Measurements from ENCODE around the gene PSMB11. TPM values are rescaled to one million over a fixed set of nuclear protein-coding genes. Genes with fewer than 3 reads are reported as not detected.

The PSMB11 gene
- total RNA-seq, 1 experiment from 2014 or later: not detected

DNA sequence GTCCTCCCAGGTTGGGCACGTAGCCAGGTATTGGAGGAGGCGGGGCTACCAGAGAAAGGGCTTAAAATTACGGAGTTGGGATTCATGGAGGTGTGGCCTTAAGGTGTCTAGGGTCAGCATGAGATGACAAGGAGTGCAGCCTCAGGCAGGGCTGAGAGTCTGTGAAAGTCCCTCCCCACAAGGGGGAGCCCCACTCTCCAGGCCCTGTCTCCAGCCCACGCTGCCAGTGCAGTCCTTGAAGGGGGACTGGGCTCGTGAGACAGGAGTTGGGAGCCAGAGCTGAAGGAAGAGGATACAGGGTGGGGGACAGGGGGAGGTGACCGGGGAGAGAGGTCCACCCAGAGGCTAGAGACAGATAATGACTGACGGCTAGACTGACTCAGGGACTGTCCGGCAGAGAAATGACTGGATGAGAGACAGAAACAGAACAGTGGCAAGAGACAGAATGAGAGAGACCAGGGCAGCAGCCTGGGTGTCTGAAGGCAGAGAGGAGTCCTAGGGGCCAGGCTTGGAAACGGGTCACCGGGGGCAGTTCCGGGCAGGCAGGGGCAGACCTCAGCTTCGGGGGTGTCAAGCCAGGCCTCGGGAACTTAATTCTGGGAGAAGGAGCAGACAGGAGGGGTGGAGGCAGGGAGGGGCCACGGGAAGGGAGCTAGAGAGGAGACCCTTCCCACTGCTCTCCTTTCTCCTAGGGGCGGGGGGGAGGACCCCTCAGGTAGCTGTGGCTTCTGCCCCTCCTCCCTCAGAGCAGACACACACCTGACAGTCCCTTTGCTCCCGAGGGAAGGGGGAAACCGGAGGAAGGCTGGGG, 14.3 kb downstream of the PSMB11 start (continued):
- TF ChIP-seq SRF (IDR thresholded peaks at IDR 0.05; ENCODE audit: low read depth) (no peak), TCF7L2 (IDR thresholded peaks at IDR 0.05; ENCODE audit: borderline replicate concordance, extremely low read depth, insufficient read depth, insufficient read length) (no peak), CBX3 (IDR thresholded peaks at IDR 0.05; ENCODE audit: low read depth) (no peak), MAX (IDR thresholded peaks at IDR 0.05) (peak; percentile 51; the same call in 1 of the 2 replicates), POLR2A (IDR thresholded peaks at IDR 0.05; ENCODE audit: borderline replicate concordance, extremely low read depth, insufficient read depth, insufficient read length) (no peak)

DNA sequence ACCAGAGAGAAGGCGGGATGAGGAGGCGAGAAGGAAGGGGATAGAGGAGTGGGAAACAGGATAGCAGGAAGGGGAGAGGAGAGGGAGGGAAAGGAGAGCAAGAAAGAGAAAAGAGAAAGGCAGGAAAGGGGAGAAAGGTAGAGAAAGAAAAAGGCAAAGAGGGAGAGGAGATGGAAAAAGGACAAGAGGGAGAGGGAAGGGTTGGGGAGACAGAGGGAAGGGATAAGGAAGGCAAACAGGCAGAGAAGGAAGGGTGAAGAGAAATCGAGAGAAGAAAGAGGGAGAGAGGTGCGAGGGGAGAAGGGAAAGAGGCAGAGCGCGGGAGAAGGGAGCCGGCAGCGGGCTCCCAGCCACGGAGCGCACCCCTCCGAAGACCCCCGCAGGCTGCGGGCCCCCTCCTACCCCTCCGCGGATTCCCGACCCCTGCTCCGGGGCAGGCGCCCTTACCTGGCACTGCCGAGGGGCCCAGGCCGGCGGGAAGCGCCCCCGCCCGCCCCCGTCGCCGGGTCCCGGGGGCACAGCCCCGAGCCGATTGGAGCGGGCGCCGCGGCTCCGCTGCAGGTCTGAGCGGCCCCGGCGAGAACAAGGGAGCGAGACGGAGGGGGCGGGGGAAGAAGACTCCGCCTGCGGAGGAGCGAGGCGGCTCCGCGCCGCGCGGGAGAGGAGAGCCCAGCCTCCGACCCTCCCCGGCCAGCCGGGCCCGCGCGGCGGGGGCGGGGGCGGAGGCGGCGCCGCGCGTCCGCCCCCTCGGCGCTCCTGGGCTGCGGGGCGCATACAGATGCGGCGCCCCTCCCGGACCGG, 15.1 kb downstream of the PSMB11 start, which contains the start of gene CDH24:
Gene CDH24 (minus strand): TSS at position 565 of the 801 bp plus-strand sequence. CDS start 1,787 bp downstream, outside the sequence.
- Histone ChIP-seq H3K9me3 (ENCODE audit: control insufficient read depth in 1 of 2, insufficient read depth in 1 of 2, low read depth in 1 of 2, low read length in 2 of 2) (no peaks in the 10 kb centered on the region), H3K4me2 (ENCODE audit: low read length) (peak within 1 kb of the TSS; percentile 95), H3K9me2 (ENCODE audit: insufficient read depth) (no peaks in the 10 kb centered on the region), H3K4me3 (replicated peaks in 1 of 2; ENCODE audit: low read depth in 1 of 2, low read length in 2 of 2) (peak within 1 kb of the TSS; percentile 59 to 61), H3K36me3 (ENCODE audit: control insufficient read depth in 1 of 2, insufficient read depth in 2 of 2, low read length in 2 of 2) (peaks cover 19% of the 10 kb centered on the region in 2 experiments; a peak in 3 of 4 replicates), H3K4me1 (ENCODE audit: control insufficient read depth in 1 of 2, insufficient read depth in 2 of 2, low read length in 2 of 2) (peaks cover 16 to 36% of the 10 kb centered on the region in 2 experiments), H3K9ac (ENCODE audit: low read length) (peak within 1 kb of the TSS; percentile 63), H3K27ac (ENCODE audit: low read depth, low read length) (peak within 1 kb of the TSS; percentile 84), H2AFZ (ENCODE audit: low read depth, low read length, poor library complexity, severe bottlenecking) (no peak within 1 kb of the TSS), H3K27me3 (ENCODE audit: insufficient read depth, low read length) (no peaks in the 10 kb centered on the region), H4K20me1 (ENCODE audit: insufficient read depth) (no peaks in the 10 kb centered on the region), H3K79me2 (ENCODE audit: insufficient read depth, low read length) (peaks cover 7% of the 10 kb centered on the region; the same call in 1 of the 2 replicates)
- peak; percentile 69 for ATAC-seq
- ChIA-PET CTCF (interaction anchor here (0.5 to 9.9 kb wide), 33 partner anchors 8 to 498 kb away, joined by 3 to 175 read pairs (median 5); partner anchors contain the start of genes ACIN1, AJUBA, C14orf119 and LRP10), POLR2A (interaction anchor here (0.6 to 1.7 kb wide), 7 partner anchors 9 to 495 kb away, joined by 3 to 10 read pairs (median 5); no protein-coding TSS in a partner anchor), RAD21 (ENCODE audit: low non-redundant PET in 1 of 2, low total read pairs in 2 of 2, uncharacterized antibody in 2 of 2, unreplicated experiment in 2 of 2) (interaction anchor here (0.9 to 2.2 kb wide), 10 partner anchors 12 to 85 kb away, joined by 3 to 12 read pairs (median 4); partner anchors contain the start of gene AJUBA (in 1 of the 2))
- DNase-seq (ENCODE audit: low read depth, low spot score): no peak
- BruUV-seq (replicated peaks): no TSS peak
- intact Hi-C loops (cut with micrococcal nuclease): loop anchor here (5.0 kb wide), 2 partner anchors 50 to 500 kb away; no protein-coding TSS in a partner anchor
- TF ChIP-seq TCF7L2 (IDR thresholded peaks at IDR 0.05; ENCODE audit: borderline replicate concordance, extremely low read depth, insufficient read depth, insufficient read length): peak; percentile 29
- TF ChIP-seq ZFX (IDR thresholded peaks at IDR 0.05): no peak
- no peak for TF ChIP-seq REST (IDR thresholded peaks at IDR 0.05; ENCODE audit: low read depth)
- TF ChIP-seq EZH2 (IDR thresholded peaks at IDR 0.05): no peak
- TF ChIP-seq CBX3 (IDR thresholded peaks at IDR 0.05; ENCODE audit: low read depth): no peak
- no peak for TF ChIP-seq SRF (IDR thresholded peaks at IDR 0.05; ENCODE audit: low read depth)
- no peak for TF ChIP-seq SIN3A (IDR thresholded peaks at IDR 0.05; ENCODE audit: low read depth)
- TF ChIP-seq, protein P1, sequence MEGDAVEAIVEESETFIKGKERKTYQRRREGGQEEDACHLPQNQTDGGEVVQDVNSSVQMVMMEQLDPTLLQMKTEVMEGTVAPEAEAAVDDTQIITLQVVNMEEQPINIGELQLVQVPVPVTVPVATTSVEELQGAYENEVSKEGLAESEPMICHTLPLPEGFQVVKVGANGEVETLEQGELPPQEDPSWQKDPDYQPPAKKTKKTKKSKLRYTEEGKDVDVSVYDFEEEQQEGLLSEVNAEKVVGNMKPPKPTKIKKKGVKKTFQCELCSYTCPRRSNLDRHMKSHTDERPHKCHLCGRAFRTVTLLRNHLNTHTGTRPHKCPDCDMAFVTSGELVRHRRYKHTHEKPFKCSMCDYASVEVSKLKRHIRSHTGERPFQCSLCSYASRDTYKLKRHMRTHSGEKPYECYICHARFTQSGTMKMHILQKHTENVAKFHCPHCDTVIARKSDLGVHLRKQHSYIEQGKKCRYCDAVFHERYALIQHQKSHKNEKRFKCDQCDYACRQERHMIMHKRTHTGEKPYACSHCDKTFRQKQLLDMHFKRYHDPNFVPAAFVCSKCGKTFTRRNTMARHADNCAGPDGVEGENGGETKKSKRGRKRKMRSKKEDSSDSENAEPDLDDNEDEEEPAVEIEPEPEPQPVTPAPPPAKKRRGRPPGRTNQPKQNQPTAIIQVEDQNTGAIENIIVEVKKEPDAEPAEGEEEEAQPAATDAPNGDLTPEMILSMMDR (IDR thresholded peaks at IDR 0.05 in 2 of 3, conservative IDR thresholded peaks at IDR 0.05 in 1 of 3; ENCODE audit: borderline replicate concordance in 1 of 3, insufficient read depth in 1 of 3, low read depth in 2 of 3, low read length in 2 of 3): no peak
- TF ChIP-seq RAD21 (IDR thresholded peaks at IDR 0.05; ENCODE audit: low read depth): no peak
- TF ChIP-seq MAX (IDR thresholded peaks at IDR 0.05): no peak
- peak; percentile 36 for TF ChIP-seq POLR2A (IDR thresholded peaks at IDR 0.05; ENCODE audit: borderline replicate concordance, extremely low read depth, insufficient read depth, insufficient read length)
